Epidermal melanocyte (primary cell): ENCODE measurements around the gene ADGRE3.
"Not testable (repeated sequence)": the region's sequence is repeated elsewhere in the genome, so short reads cannot be mapped to it uniquely, and the experiment has no call there.

Experiments used
- DNase-seq: peaks from one replicate; pipeline ENCODE4 v3.0.0; 2011; ENCODE audit warnings: low spot score; ENCODE audit not compliant: insufficient read length

ADGRE3 gene

DNA sequence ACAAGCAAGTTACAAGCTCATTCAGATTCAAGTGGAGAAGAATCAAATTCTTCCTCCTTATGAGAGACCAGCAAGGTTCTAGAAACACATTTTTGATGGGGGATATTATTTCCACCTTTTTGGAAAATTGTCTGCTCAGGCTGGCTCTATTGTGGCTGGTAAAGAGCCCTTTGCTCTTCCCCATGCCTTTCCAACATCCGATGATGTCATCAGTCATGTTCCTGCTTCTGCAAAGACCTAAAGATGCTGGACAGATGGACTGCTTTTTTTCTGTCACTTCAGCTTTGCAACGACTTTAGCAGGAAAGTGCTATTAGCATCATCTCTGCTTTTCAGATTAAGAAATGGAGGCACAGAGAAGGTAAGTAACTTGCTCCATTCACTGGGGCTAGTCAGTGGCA, 4.2 kb downstream of the ADGRE3 start:
- DNase-seq: no peak

DNA sequence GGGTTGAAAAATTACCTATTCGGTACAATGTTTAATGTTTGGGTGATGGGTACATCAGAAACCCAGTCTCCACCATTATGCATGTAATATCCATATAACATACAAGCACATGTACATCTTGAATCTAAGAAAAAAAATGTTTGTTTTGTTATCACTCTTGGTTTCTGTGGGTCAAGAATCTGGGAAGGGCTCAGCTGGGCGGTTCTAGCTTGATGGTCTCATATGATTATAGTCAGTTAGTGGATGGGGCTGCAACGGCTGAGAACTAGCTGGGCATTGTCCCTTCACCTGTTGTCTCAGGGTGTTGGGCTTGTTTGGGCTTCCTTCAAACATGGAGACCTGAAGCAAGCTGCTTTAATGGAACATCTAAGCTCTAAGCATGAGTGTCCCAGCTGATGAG, 4.7 kb downstream of the ADGRE3 start:
- DNase-seq: no peak

DNA sequence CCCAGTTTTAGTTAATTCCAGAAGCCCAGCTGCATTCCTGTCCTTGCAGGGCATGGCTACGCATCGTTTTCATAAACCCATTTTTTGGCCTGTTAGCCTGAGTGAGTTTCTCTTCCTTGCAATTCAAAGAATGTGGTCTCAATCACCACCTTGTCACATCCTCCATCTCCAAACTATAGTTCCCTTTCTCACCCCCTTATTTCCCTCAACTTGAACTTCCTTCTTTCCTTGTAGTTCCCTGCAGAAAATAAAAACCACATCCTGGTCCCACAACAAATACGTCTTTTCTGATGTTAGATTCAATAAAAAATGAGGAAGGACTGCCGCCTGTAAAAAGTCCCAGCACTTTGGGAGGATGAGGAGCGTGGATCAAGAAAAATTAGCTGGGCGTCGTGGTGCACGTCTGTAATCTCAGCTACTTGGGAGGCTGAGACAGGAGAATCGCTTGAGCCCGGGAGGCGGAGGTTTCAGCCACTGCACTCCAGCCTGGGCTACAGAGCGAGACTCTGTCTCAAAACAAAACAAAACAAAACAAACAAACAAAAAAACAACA, 13.2 kb downstream of the ADGRE3 start:
- no peak for DNase-seq

DNA sequence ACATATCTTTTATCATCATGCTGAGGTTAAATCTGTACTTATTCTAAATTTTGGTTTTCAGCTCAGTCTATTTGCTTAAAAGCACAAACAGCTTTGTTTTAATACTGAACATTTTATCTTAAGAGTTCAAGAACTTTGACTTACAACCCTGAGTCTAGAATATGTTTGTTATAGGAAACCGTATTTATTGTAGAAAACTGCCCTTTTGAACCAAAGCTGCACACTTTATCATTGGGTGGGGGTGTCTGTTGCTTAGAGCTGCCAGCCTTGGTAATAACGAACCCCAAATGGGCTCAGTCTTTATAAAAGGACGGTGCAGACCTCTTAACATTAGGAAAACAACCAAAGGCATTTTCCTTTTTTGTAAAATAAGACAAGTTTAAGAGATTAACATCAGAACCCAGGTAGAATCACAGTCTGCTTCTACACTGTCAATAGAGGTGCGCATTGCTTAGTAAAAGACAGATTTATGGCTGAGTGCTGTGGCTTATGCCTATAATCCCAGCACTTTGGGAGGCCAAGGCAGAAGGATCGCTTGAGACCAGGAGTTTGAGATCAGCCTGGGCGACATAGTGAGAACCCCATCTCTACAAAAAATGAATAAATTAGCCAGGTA, 14.7 kb downstream of the ADGRE3 start:
- no peak for DNase-seq

DNA sequence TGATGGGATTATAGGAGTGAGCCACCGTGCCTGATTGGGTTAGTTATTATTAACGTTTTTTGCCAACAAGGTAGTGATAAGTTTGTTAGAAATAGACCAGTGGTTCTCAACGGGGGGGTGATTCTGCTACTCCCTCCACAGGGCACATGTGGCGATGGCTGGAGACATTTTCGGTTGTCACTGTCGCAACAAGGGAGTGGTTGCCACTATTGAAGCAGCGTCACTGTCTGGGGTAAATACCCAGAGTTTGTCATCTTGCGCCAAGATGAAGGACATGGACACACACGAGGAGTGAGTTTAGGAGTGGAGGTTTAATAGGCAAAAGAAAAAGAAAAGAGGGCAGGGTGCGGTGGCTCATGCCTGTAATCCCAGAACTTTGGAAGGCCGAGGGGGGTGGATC, 18.9 kb downstream of the ADGRE3 start:
- DNase-seq: no peak

DNA sequence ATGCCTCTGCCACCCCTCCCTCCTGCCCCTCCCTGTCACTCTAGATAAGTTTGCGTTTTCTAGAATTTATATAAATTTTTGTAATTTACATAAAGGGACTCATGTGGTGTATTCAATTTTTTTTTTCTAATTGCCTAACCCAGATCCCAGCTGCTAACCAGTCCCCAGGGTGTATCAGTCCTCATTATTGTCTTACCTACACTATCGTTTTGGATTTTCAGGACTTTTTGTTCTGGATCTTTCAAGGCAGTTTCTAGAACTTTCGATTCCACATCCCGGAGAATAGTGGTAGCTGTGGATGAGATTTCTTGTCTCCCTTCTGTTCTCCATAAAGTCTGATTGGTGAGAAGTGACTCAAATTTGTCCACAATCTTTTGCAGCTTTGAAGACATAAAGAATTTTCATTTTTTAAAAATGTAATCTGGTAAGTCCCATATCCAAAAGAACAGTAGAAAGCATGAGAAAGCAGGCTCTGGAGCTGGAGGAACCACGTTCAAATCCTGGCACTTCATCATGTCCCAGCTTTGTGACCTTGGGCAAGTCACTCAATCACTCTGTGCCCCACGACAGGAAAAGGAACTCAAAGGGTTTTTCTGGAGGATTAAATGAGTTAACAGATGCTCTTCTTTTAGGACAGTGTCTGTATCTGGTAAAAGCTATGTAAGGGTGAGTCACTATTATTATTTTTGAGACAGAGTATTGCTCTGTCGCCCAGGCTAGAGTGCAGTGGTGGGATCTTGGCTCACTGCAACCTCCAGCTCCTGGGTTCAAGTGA, 19.7 kb downstream of the ADGRE3 start:
- DNase-seq: no peak

DNA sequence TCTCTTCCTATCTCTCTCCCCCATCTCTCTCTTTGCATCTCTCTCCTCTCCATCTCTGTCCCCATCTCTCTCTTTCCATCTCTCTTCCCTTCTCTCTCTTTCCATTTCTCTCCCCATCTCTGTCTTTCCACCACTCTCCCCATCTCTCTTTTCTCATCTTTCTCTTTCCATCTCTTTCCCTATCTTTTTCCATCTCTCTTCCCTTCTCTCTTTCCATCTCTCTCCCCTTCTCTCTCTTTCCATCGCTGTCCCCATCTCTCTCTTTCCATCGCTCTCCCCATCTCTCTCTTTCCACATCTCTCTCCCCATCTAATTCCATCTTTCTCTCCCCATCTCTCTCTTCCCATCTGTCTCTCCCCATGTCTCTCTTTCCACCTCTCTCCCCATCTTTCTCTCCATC, 24.5 kb downstream of the ADGRE3 start:
- DNase-seq: no peak

DNA sequence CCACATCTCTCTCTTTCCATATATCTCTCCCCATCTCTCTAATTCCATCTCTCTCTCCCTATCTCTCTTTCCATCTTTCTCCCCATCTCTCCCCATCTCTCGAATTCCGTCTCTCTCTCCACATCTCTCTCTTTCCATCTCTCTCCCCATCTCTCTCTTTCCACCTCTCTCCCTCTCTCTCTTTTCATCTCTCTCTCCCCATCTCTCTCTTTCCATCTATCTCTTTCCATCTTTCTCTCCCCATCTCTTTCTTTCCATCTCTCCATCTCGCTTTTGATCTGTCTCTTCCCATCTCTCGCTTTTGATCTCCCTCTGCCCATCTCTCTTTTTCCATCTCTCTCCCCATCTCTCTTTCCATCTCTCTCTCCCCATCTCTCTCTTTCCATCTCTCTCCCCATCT, 25.6 kb downstream of the ADGRE3 start:
- no peak for DNase-seq

DNA sequence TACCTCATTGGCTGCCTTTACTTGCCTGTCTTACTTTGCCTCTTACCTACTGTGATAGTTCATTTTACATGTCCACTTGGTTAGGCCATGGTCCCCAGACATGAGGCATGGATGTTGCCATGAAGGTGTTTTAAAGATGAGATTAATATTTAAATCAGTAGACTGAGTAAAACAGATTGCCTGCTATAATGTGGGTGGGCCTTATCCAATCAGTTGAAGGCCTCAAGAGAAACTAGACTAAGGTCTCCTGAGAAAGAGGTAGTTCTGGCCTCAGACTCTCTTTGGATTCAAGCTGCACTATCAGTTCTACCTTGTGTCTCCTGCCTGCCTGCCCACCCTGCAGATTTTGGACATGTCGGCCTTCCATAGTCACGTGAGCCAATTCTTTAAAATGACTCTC, 26.1 kb downstream of the ADGRE3 start:
- no peak for DNase-seq

DNA sequence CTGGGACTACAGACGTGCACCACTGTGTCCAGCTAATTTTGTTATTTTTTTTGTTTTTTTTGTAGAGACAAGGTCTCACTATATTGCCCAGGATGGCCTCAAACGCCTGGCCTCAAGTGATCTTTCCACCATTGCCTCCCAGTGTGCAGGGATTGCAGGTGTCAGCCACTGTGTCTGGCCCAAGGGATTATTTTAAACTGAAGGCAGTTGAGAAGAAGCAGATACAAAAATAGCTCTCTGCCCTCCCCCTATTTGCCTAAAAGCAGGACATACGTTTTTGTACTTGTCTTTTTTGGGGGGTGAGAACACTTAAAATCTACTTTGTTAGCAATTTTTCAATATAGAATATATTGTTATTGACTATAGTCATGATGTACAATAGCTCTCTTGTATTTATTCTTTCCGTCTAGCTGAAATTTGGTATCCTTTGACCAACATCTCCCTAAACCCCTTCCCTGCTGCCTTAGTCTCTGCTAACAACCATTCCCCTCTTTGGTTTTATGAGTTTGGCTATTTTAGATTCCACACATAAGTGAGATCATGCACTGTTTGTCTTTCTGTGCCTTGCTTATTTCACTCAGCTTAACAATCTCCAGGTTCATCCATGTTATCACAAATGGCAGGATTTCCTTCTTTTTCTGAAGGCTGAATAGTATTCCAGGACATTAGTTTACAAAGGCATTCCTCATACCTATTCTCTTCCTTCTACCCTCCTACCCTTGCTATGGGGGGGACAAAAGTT, 34.9 kb downstream of the ADGRE3 start:
- no peak for DNase-seq

DNA sequence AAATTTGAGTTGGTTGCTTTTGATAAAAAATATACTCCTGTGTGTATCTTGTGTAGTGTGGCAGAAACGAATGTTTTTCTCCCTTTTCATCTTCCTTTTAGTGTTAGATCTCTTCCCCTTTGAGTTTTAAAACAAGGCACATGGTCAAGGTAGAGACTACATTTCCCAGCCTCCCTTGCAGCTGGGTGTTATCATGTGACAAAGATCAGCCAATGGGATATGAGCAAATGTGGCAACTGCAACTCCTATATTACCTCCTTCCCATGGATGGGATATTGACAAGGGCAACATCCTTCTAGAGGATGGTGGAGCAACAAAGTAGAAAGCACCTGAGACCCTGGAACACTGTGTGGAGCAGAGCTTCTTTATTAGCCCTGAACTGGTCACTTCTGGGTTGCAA, 42.4 kb downstream of the ADGRE3 start:
- DNase-seq: no peak

DNA sequence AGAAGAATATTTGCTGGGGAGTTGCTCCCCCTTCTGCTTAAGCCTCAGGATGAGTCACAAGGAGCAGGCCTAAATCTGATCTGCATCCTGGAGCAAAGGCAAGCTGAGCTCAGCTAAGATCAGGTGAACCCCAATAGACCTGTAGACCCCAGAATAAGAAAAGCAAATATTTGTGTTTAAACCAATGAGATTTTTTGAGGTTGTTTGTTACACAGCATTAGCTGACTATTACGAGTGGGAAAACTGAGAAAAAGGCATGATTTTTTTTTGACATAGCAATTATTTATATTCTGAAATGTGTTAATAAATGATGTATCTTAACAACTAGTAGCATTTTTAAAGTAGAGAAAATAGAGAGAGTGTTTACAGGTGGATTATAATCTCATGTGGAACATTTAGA, 45.1 kb downstream of the ADGRE3 start:
- no peak for DNase-seq

DNA sequence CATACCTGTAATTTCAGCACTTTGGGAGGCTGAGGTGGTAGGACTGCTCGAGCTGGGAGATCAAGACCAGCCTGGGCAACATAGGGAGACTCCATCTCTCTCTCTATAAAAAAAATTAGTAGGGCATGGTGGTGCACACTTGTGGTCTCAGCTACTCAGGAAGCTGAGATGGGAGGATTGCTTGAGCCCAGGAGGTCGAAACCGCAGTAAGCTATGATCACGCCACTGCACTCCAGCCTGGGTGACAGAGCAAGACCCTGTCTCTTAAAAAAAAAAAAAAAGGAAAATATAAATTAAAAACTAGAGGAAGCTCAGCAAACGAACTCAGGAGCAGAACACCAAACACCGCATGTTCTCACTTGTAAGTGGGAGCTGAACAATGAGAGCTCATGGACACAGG, 50.2 kb downstream of the ADGRE3 start:
- DNase-seq: not testable (repeated sequence)

DNA sequence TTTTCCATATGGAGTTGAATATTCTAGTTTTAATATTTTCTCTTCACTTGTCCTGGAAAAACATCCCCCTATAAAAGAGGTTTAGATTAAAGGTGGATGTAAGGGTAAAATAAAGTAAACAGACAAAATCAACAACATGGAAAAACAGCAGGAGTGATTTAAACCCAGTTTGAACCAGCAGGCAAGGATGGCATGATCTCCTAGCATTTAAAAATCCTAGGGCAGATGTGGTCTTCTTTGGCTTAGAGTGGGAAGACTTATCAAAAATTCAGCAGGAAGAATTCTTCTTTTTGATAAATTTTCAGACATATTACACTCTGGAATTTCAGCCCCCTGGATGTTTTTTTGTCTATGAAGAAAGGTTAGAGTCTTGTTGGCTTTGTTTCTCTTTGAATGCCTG, 55.2 kb downstream of the ADGRE3 start:
- no peak for DNase-seq

DNA sequence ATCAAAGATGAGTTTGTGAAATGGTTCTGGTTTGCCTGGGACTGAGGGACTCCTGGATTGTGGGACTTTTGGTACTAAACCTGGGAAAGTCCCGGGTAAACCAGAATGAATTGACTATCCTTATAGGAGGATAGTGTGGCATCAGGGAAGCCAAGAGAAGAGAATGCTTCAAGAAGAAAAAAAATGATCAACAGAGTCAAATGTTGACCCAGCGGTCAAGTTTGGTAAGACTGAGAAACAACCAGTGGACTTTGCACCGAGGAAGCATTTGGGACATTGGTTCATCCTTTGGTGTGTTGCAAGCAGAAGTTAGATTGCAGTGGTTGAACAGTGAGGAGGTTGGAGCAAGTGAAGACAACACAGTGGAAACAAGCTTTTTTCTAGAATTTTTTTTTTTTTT, 58.2 kb downstream of the ADGRE3 start:
- DNase-seq: no peak

DNA sequence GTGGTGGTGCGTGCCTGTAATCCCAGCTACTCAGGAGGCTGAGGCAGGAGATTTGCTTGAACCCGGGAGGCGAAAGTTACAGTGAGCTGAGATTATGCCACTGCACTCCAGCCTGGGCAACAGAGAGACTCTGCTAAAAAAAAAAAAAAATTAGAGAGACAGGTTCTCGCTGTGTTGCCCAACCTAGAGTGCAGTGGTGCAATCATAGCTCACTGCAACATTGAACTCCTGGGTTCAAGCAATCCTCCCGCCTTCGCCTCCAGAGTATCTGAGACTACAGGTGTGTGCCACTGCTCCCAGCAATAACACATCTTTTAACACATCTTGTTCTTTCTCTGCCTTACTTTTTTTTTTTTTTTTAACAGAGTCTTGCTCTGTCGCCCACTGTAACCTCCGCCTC, 59.0 kb downstream of the ADGRE3 start:
- no peak for DNase-seq

DNA sequence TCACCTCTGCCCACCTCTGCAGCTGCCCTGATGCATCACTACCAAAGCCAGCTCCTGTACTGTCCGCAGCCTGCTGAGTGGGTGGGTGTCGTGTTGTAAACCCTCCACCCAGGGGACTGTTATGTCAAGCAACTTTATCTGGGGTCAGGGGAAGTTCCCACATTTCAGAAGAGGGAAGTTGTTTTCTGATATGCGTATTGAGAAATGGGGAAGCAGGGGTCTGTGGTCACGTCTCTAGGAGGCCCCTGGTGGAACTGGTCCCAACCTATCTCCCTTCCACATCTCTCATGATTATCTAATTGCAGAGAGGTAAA, 60.6 kb downstream of the ADGRE3 start:
- DNase-seq: no peak

DNA sequence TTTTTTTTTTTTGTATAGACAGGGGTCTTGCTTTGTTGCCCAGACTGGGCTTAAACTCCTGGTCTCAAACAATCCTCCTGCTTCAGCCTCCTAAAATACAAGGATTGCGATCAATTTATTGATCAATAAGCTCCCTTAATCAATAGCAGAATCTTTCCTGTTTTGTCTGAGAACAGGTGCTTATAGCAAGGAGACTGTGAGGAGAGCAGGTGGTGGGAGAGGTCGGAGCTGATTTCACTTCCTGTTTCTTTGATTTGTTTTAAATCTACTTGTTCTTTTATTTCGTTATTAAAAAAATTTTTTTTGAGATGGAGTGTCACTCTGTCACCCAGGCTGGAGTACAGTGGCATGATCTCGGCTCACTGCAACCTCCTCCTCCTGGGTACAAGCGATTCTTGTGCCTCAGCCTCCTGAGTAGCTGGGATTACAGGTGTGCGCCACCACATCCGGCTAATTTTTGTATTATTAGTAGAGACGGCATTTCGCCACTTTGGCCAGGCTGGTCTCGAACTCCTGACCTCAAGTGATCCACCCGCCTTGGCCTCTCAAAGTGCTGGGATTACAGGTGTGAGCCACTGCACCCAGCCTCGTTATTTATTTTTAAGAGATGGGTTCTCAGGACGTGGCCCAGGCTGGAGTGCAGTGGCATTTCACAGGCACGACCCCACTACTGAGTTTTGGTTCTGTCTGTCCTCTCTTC, 61.1 kb downstream of the ADGRE3 start:
- not testable (repeated sequence) for DNase-seq

DNA sequence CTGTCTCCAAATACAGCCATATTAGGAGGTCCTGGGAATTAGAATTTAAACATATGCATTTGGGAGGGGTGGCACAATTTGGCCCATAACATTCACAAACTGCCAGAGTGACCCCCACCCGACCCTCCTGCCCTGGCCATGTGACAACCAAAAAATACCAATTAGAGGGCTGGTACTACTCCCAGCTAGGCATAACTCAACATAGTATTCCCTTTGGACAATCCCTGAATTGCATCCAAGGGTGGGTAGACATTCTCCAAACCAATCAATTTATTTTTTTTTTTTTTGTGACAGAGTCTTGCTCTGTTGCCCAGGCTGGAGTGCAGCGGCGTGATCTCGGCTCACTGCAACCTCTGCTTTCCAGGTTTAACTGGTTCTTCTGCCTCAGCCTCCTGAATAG, 62.0 kb downstream of the ADGRE3 start:
- no peak for DNase-seq

DNA sequence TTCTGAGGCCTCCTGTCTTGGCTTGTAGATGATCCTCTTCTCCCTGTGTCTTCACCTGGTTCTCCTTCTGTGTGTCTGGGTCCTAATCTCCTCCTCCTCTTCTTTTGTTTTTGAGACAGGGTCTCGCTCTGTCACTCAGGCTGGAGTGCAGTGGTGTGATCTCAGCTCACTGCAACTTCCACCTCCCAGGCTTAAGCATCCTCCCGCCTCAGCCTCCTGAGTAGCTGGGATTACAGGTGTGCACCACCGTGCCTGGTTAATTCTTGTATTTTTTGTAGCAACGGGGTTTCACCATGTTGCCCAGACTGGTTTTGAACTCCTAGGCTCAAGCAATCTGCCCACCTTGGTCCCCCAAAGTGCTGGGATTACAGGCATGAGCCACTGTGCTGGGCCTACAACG, 62.4 kb downstream of the ADGRE3 start:
- DNase-seq: not testable (repeated sequence)

DNA sequence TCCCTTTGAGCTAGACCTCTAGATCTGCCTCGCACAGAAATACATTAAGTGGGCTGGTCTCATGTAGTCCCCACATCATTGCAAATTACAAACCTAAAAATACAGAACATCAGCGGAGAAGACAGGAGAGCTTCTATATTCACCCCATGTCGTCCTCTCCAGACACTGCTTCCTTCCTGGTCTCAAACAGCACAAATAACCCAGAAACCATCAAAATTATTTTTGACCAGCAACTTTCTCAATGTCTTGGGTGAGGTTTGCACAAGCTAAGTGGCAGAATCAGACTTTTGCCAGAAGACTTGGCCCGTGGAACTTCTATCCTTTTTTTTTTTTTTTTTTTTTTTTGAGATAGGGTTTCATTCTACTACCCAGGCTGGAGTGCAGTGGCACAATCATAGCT, 63.6 kb downstream of the ADGRE3 start:
- no peak for DNase-seq

DNA sequence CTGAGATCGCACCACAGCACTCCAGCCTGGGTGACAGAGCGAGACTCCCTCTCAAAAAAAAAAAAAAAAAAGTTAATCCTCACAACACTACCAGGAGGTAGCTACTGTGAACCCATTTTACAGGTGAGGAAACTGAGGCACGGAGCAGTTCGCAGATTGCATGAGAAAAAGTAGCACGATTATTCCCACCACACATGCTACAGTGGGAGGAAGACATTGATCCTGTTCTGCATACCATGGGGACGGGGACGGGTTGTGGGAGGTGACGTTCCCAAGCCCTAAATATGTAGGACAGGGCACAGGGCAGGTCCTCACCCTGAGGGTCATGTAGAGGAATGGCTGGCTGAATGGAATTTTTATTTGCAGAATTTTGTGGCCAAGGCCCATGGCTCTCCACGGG, 68.0 kb downstream of the ADGRE3 start:
- DNase-seq: no peak
